Glomerular visceral epithelial cell (primary cell): Measurements from ENCODE around the gene ACSL6.
"Not testable (repeated sequence)": the region's sequence is repeated elsewhere in the genome, so short reads cannot be mapped to it uniquely, and the experiment has no call there.

Source experiments
- DNase-seq: peaks from one replicate; pipeline ENCODE4 v3.0.0-alpha.2; 2016; ENCODE audit errors: extremely low spot score

Gene ACSL6

GRCh38 chr5:131942016-131942415, 69.4 kb downstream of the ACSL6 start:
- no peak for DNase-seq

- DNase-seq: no peak
Observed at GRCh38 chr5:131939690-131940345, 71.6 kb downstream of the ACSL6 start.

GRCh38 chr5:131932235-131932634, 79.2 kb downstream of the ACSL6 start:
- no peak for DNase-seq

GRCh38 chr5:131928957-131929356, 82.5 kb downstream of the ACSL6 start:
- DNase-seq: no peak

GRCh38 chr5:131926168-131926567, 85.3 kb downstream of the ACSL6 start:
- DNase-seq: no peak

- DNase-seq: no peak
Observed at GRCh38 chr5:131916481-131916880, 95.0 kb downstream of the ACSL6 start.

- no peak for DNase-seq
Observed at GRCh38 chr5:131914472-131914871, 97.0 kb downstream of the ACSL6 start.

GRCh38 chr5:131913603-131914002, 97.9 kb downstream of the ACSL6 start:
- no peak for DNase-seq

GRCh38 chr5:131906668-131907067, 104.8 kb downstream of the ACSL6 start:
- no peak for DNase-seq

- DNase-seq: not testable (repeated sequence)
Observed at GRCh38 chr5:131902266-131902665, 109.2 kb downstream of the ACSL6 start.
